ENCODE measurements around the gene KYAT1.
"Not testable (repeated sequence)": the region's sequence is repeated elsewhere in the genome, so short reads cannot be mapped to it uniquely, and the experiment has no call there.

KYAT1 gene

DNA sequence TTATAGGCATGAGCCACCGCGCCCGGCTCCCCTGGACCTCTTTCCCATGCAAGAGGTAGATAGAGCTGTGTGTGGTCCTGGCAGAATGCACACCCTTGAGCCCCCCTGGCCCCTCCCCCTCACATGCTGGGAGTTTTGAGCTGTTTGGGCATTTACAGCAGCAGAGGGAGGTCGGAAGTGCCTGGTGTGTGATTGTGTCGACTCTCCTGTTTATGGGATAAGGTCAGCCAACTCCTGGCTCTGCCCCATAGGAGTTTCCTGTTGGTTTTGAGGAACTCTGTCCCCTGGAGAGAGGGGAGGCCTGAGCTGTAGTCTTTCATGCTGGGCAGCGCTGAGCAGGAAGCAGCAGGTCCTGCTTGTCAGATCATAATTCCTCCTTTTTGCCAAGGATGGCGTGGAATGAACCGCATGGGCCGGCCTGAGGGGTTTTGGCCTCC, 6.2 kb upstream of the KYAT1 start:
- peaks cover 53% of the 10 kb centered on the region for H3K4me1 Mint-ChIP-seq
- no peak overlapping the region for H3K4me3 Mint-ChIP-seq
- no peak overlapping the region for H3K27ac Mint-ChIP-seq (ENCODE audit: low read depth)
- no peaks in the 10 kb centered on the region for H3K9me3 Mint-ChIP-seq
- DNase-seq (ENCODE audit: low spot score in 2 of 2) (no peak), ATAC-seq (replicated peaks; ENCODE audit: extremely low read depth, poor library complexity, severe bottlenecking) (no peak)
- no peaks in the 10 kb centered on the region for H3K27me3 Mint-ChIP-seq
- H3K36me3 Mint-ChIP-seq (ENCODE audit: insufficient read depth), result peaks cover 19% of the 10 kb centered on the region

DNA sequence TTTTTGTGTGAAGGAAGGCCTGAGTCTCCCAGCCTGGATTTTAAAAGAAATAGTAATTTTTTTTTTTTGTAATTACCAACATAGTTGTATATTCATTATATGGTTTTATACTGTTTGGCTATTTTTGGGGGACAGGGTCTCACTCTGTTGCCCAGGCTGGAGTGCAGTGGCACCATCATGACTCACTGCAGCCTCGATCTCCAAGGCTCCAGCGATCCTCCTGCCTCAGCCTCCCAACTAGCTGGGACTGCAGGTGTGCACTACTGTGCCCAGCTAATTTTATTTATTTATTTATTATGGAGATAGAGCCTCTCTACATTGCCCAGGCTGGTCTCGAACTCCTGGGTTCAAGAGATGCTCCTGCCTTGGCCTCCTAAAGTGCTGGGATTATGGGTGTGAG, 5.3 kb upstream of the KYAT1 start:
- DNase-seq (ENCODE audit: low spot score in 2 of 2) (no peak), ATAC-seq (replicated peaks; ENCODE audit: extremely low read depth, poor library complexity, severe bottlenecking) (no peak)
- no peak overlapping the region for H3K27ac Mint-ChIP-seq (ENCODE audit: low read depth)
- peaks cover 60% of the 10 kb centered on the region for H3K4me1 Mint-ChIP-seq
- H3K4me3 Mint-ChIP-seq, result no peak overlapping the region
- peaks cover 19% of the 10 kb centered on the region for H3K36me3 Mint-ChIP-seq (ENCODE audit: insufficient read depth)
- no peaks in the 10 kb centered on the region for H3K9me3 Mint-ChIP-seq
- H3K27me3 Mint-ChIP-seq, result no peaks in the 10 kb centered on the region

DNA sequence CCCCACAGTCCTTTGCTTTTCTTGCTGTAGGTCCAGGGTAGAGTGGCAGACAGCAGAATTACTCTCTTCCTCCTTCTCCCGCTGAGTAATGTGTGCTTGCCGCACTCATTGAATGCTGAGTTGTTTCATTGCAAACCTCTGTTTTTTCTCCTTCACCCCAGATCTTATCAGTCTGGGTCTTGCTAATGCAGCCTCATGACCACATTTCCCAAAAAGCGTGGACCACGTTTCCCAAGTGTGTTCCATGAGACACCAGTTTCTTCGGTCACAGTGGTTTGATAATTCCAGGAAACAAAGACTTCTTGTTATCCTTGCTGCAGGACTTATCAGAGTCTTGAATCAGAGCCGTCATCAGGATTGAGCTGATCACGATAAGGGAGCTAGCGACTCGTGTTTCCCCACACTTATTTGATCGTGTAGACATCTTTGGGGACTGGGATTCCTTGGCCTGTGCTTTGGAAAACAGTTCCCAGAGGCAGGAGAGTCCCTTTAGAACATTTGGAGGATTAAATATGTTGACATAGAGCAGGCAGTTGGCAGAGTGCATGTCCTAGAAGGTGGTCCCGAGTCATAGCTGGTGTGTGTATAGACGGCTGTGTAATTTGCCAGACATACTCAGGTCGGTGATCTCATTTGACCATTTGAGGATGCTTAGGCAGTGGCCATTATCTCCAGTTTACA, 4.6 kb upstream of the KYAT1 start:
- ATAC-seq (replicated peaks; ENCODE audit: extremely low read depth, poor library complexity, severe bottlenecking), result no peak
- Mint-ChIP-seq H3K27me3 (no peaks in the 10 kb centered on the region), H3K4me3 (no peak overlapping the region), H3K27ac (ENCODE audit: low read depth) (peak overlapping the region; percentile 8), H3K9me3 (no peaks in the 10 kb centered on the region), H3K4me1 (peaks cover 67% of the 10 kb centered on the region), H3K36me3 (ENCODE audit: insufficient read depth) (peaks cover 25% of the 10 kb centered on the region)
- DNase-seq (ENCODE audit: low spot score in 2 of 2), result no peak

- DNase-seq (ENCODE audit: low spot score in 2 of 2) (no peak), ATAC-seq (replicated peaks; ENCODE audit: extremely low read depth, poor library complexity, severe bottlenecking) (no peak)
- Mint-ChIP-seq H3K27me3 (no peaks in the 10 kb centered on the region), H3K9me3 (no peaks in the 10 kb centered on the region), H3K4me3 (no peak overlapping the region), H3K27ac (ENCODE audit: low read depth) (peak overlapping the region; percentile 83), H3K36me3 (ENCODE audit: insufficient read depth) (peaks cover 25% of the 10 kb centered on the region), H3K4me1 (peaks cover 71% of the 10 kb centered on the region)
Measured at GRCh38 chr9:128885798-128886197, 4.0 kb upstream of the KYAT1 start.

- H3K4me1 Mint-ChIP-seq, result peaks cover 72% of the 10 kb centered on the region
- H3K27ac Mint-ChIP-seq (ENCODE audit: low read depth), result peak overlapping the region; percentile 83
- H3K4me3 Mint-ChIP-seq, result peak overlapping the region; percentile 90
- H3K36me3 Mint-ChIP-seq (ENCODE audit: insufficient read depth), result peaks cover 25% of the 10 kb centered on the region
- DNase-seq (ENCODE audit: low spot score in 2 of 2) (no peak), ATAC-seq (replicated peaks; ENCODE audit: extremely low read depth, poor library complexity, severe bottlenecking) (no peak)
- no peaks in the 10 kb centered on the region for H3K9me3 Mint-ChIP-seq
- H3K27me3 Mint-ChIP-seq, result no peaks in the 10 kb centered on the region
Measured at GRCh38 chr9:128885376-128885775, 3.6 kb upstream of the KYAT1 start.

- H3K9me3 Mint-ChIP-seq, result no peaks in the 10 kb centered on the region
- peak overlapping the region; percentile 90 for H3K4me3 Mint-ChIP-seq
- H3K27ac Mint-ChIP-seq (ENCODE audit: low read depth), result peak overlapping the region; percentile 68
- peaks cover 21% of the 10 kb centered on the region for H3K36me3 Mint-ChIP-seq (ENCODE audit: insufficient read depth)
- DNase-seq (ENCODE audit: low spot score in 2 of 2) (no peak), ATAC-seq (replicated peaks; ENCODE audit: extremely low read depth, poor library complexity, severe bottlenecking) (no peak)
- H3K4me1 Mint-ChIP-seq, result peaks cover 75% of the 10 kb centered on the region
- no peaks in the 10 kb centered on the region for H3K27me3 Mint-ChIP-seq
Measured at GRCh38 chr9:128884164-128884563, 2.4 kb upstream of the KYAT1 start.

DNA sequence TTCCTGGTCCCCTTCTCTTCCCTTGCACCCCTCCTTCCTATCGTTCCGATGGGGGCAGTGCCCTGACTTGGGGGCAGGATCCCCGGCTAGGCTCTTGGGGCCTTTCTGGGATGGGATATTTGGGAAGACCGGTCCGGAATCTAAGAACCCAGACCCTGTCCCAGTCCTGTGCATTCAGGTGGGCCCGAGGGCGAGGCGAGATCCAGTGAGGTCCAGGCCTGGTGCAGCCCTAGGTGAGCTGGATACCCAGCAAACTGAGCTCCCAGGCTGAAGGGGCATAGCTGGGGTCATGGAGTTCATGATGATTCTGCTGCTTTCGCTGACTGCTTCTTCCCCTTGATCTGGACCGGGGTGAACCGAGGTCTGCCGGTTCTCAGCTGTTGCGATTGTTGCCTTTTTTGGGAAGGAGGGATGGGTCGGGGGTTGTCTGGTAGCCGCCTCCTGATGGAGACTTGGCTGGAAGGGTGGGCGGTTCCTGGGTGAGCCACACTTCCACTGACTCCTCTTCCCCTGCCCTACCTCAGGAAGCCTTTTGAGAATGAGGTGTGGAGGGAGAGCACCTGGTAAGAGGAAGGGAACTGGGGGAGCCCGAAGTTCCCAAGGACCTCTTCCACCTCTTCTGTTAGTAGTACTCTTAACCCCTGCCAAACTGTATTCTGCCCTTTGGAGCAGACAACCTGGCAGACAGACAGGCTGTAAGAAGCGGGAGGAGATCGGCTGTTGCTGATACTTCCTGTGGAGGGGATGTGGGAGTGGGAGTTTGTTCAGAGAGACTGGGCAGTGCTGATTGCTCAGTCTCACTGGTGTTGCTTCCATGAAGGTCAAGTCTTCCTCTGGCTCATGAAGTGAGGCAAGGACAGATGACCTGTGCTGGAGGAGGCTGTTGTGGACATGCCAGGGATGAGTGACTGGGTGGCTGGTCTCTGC, 1.2 kb upstream of the KYAT1 start:
- Mint-ChIP-seq H3K4me3 (peak overlapping the region; percentile 90), H3K9me3 (no peaks in the 10 kb centered on the region), H3K27ac (ENCODE audit: low read depth) (peak overlapping the region; percentile 95), H3K4me1 (peaks cover 71% of the 10 kb centered on the region), H3K36me3 (ENCODE audit: insufficient read depth) (peaks cover 16% of the 10 kb centered on the region), H3K27me3 (no peaks in the 10 kb centered on the region)
- no peak for DNase-seq (ENCODE audit: low spot score in 2 of 2)
- ATAC-seq (replicated peaks; ENCODE audit: extremely low read depth, poor library complexity, severe bottlenecking), result no peak

DNA sequence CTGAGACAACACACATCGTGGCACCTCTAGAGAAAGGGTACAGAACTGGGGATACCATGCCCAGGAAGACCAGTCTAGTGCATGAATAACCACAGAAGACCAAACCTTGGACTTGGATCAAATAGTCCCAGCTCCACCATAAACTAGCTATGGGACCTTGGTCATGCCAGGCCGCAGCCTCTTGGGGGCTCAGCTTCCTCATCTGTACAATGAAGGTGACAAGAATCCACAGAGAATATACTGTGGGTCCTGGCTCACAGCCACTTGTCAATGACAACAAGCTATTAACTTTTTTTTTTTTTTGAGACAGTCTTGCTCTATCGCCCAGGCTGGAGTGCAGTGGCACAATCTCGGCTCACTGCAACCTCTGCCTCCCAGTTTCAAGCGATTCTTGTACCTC, 3.9 kb downstream of the KYAT1 start:
- no peaks in the 10 kb centered on the region for H3K9me3 Mint-ChIP-seq
- ATAC-seq (replicated peaks; ENCODE audit: extremely low read depth, poor library complexity, severe bottlenecking), result no peak
- peaks cover 33% of the 10 kb centered on the region for H3K4me1 Mint-ChIP-seq
- DNase-seq (ENCODE audit: low spot score in 2 of 2), result no peak
- H3K36me3 Mint-ChIP-seq (ENCODE audit: insufficient read depth), result peaks cover 8% of the 10 kb centered on the region
- H3K27ac Mint-ChIP-seq (ENCODE audit: low read depth), result no peak overlapping the region
- H3K27me3 Mint-ChIP-seq, result no peaks in the 10 kb centered on the region
- no peak overlapping the region for H3K4me3 Mint-ChIP-seq

DNA sequence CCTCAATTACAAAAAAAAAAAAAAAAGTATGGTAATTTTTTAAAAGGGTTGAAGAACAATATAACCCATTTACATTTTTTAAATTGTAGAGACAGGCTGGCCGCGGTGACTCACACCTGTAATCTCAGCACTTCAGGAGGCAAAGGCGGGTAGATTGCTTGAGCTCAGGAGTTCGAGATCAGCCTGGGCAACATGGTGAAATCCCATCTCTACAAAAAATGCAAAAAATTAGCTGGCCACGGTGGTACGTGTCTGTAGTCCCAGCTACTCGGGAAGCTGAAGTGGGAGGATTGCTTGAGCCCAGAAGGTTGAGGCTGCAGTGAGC, 10.8 kb downstream of the KYAT1 start:
- not testable (repeated sequence) for H3K27me3 Mint-ChIP-seq; H3K36me3 Mint-ChIP-seq (ENCODE audit: insufficient read depth); H3K9me3 Mint-ChIP-seq; H3K4me3 Mint-ChIP-seq; H3K4me1 Mint-ChIP-seq; ATAC-seq (replicated peaks; ENCODE audit: extremely low read depth, poor library complexity, severe bottlenecking); H3K27ac Mint-ChIP-seq (ENCODE audit: low read depth); DNase-seq (ENCODE audit: low spot score in 2 of 2)

GRCh38 chr9:128870128-128870940, 11.4 kb downstream of the KYAT1 start:
- no peaks in the 10 kb centered on the region for H3K9me3 Mint-ChIP-seq
- H3K4me1 Mint-ChIP-seq, result no peaks in the 10 kb centered on the region
- peaks cover 6% of the 10 kb centered on the region for H3K36me3 Mint-ChIP-seq (ENCODE audit: insufficient read depth)
- H3K27me3 Mint-ChIP-seq, result no peaks in the 10 kb centered on the region
- no peak for ATAC-seq (replicated peaks; ENCODE audit: extremely low read depth, poor library complexity, severe bottlenecking)
- H3K4me3 Mint-ChIP-seq, result no peak overlapping the region
- DNase-seq (ENCODE audit: low spot score in 2 of 2), result no peak
- H3K27ac Mint-ChIP-seq (ENCODE audit: low read depth), result no peak overlapping the region

- ATAC-seq (replicated peaks; ENCODE audit: extremely low read depth, poor library complexity, severe bottlenecking) (peak; percentile 87), DNase-seq (ENCODE audit: low spot score in 2 of 2) (peak; percentile 72 to 89)
- H3K9me3 Mint-ChIP-seq, result no peaks in the 10 kb centered on the region
- H3K36me3 Mint-ChIP-seq (ENCODE audit: insufficient read depth), result peaks cover 12% of the 10 kb centered on the region
- H3K4me1 Mint-ChIP-seq, result no peaks in the 10 kb centered on the region
- no peak overlapping the region for H3K4me3 Mint-ChIP-seq
- no peak overlapping the region for H3K27ac Mint-ChIP-seq (ENCODE audit: low read depth)
- no peaks in the 10 kb centered on the region for H3K27me3 Mint-ChIP-seq
Measured at GRCh38 chr9:128863647-128864046, 18.1 kb downstream of the KYAT1 start.

- no peaks in the 10 kb centered on the region for H3K9me3 Mint-ChIP-seq
- DNase-seq (ENCODE audit: low spot score in 2 of 2), result no peak
- ATAC-seq (replicated peaks; ENCODE audit: extremely low read depth, poor library complexity, severe bottlenecking), result no peak
- no peak overlapping the region for H3K4me3 Mint-ChIP-seq
- no peak overlapping the region for H3K27ac Mint-ChIP-seq (ENCODE audit: low read depth)
- no peaks in the 10 kb centered on the region for H3K27me3 Mint-ChIP-seq
- H3K4me1 Mint-ChIP-seq, result no peaks in the 10 kb centered on the region
- H3K36me3 Mint-ChIP-seq (ENCODE audit: insufficient read depth), result peaks cover 12% of the 10 kb centered on the region
Measured at GRCh38 chr9:128862401-128862851, 19.3 kb downstream of the KYAT1 start.

Data from central memory CD8-positive, alpha-beta T cell (primary cell).